H54 (cell line): ENCODE results near the gene SAMD4B.

Experiments used
- DNase-seq: peaks from one replicate; pipeline ENCODE4 v3.0.0; 2011; ENCODE audit warnings: low spot score, mixed read lengths; ENCODE audit not compliant: insufficient read length
- FAIRE-seq: peaks from 3 replicates; lab custom pipeline; 2011; peaks lifted over from hg19 to GRCh38; lab: Jason Lieb, UNC
- POLR2A ChIP-seq: IDR thresholded peaks from 2 replicates; pipeline ENCODE4 v1.6.1; 2011; ENCODE audit warnings: low read depth, mild to moderate bottlenecking, low read length

SAMD4B gene

GRCh38 chr19:39406656-39407409 is 64.6 kb downstream of the SAMD4B start, which contains the start of gene ZFP36:
Gene ZFP36 (plus strand): TSS chr19:39406847. CDS start chr19:39406905, 58 bp downstream.
- peak; percentile 100 for TF ChIP-seq POLR2A
- FAIRE-seq (no peak), DNase-seq (peak; percentile 86)

GRCh38 chr19:39407410-39407659 is 65.1 kb downstream of the SAMD4B start:
- no peak for FAIRE-seq
- TF ChIP-seq POLR2A = no peak
- no peak for DNase-seq

GRCh38 chr19:39407660-39408391 is 65.6 kb downstream of the SAMD4B start:
- FAIRE-seq (no peak), DNase-seq (no peak)
- no peak for TF ChIP-seq POLR2A

- no peak for DNase-seq
- no peak for TF ChIP-seq POLR2A
- FAIRE-seq = no peak
Observed at GRCh38 chr19:39408392-39409207, 66.4 kb downstream of the SAMD4B start.

GRCh38 chr19:39409208-39410016 is 67.2 kb downstream of the SAMD4B start:
- no peak for FAIRE-seq
- DNase-seq = peak; percentile 75
- no peak for TF ChIP-seq POLR2A

GRCh38 chr19:39410017-39410830 is 68.0 kb downstream of the SAMD4B start:
- no peak for TF ChIP-seq POLR2A
- no peak for DNase-seq
- FAIRE-seq = no peak

GRCh38 chr19:39410831-39411080 is 68.5 kb downstream of the SAMD4B start:
- FAIRE-seq (no peak), DNase-seq (no peak)
- no peak for TF ChIP-seq POLR2A

- FAIRE-seq = no peak
- no peak for DNase-seq
- no peak; the same call in 1 of the 2 replicates for TF ChIP-seq POLR2A
Observed at GRCh38 chr19:39411081-39411831, 69.0 kb downstream of the SAMD4B start.

GRCh38 chr19:39411832-39412099 is 69.5 kb downstream of the SAMD4B start:
- peak; percentile 95 for DNase-seq
- FAIRE-seq = peak; percentile 20
- TF ChIP-seq POLR2A = no peak

- DNase-seq (peak; percentile 98), FAIRE-seq (peak; percentile 87)
- no peak; the same call in 1 of the 2 replicates for TF ChIP-seq POLR2A
Observed at GRCh38 chr19:39412100-39412866, 70.1 kb downstream of the SAMD4B start, which contains the start of gene PLEKHG2. Gene PLEKHG2 (plus strand): TSS chr19:39412669. CDS start chr19:39414087, 1,418 bp downstream.

GRCh38 chr19:39412867-39413271 is 70.6 kb downstream of the SAMD4B start:
- FAIRE-seq (no peak), DNase-seq (no peak)
- TF ChIP-seq POLR2A = no peak

- FAIRE-seq (no peak), DNase-seq (no peak)
- TF ChIP-seq POLR2A = peak; percentile 25; the same call in 1 of the 2 replicates
Observed at GRCh38 chr19:39413272-39413910, 71.2 kb downstream of the SAMD4B start.
